Pancreas (tissue), 10 donors: ENCODE results near the gene MAPKAP1. TPM values are rescaled to one million over a fixed set of nuclear protein-coding genes. Genes with fewer than 3 reads are reported as not detected.

Experiments used
- ATAC-seq, 4 donors: fragments of 200-7000 bp; cut with Tn5 transposase; one replicate each; pipeline versions ENCODE4 v1.8.0 to v1.9.1; 2020; ENCODE audit warnings: mild to moderate bottlenecking in 4 of 4, moderate library complexity in 4 of 4
- DNase-seq, 6 donors: peaks; one replicate each; pipeline ENCODE4 v3.0.0-alpha.2; 2020
- FAIRE-seq: peaks from 2 replicates; lab custom pipeline; 2012; peaks lifted over from hg19 to GRCh38; lab: Jason Lieb, UNC
- H3K27ac ChIP-seq, 4 donors: fragments of 200-600 bp; sonication (generic); 1 replicate in 3 of 4; 2 replicates in 1 of 4; pipeline versions ENCODE4 v1.5.0 to v1.8.0; 2020
- H3K27me3 ChIP-seq, 4 donors: fragments of 200-600 bp; one replicate each; pipeline ENCODE4 v1.8.0; 2021
- H3K36me3 ChIP-seq, 3 donors: fragments of 200-600 bp; sonication (generic) in 1 of 3; one replicate each; pipeline versions ENCODE4 v1.5.0 to v1.8.0; 2020 to 2021
- H3K4me1 ChIP-seq, 3 donors: fragments of 200-600 bp; one replicate each; pipeline ENCODE4 v1.8.0; 2021
- H3K4me3 ChIP-seq, 4 donors: fragments of 200-600 bp; sonication (generic) in 2 of 4; one replicate each; pipeline versions ENCODE4 v1.5.0 to v1.8.0; 2020 to 2021
- H3K9me3 ChIP-seq, 4 donors: fragments of 200-600 bp; one replicate each; pipeline ENCODE4 v1.8.0; 2021
- WGBS, 2 donors: extraction: QIAGEN DNeasy Blood & Tissue Kit; methylation state at CpG; one replicate each; pipeline ENCODE4 v1.1.7; 2013; 5-methylcytosine and 5-hydroxymethylcytosine counted together
- intact Hi-C, 3 donors: fragments of 100-400 bp; cut with DNase I; formaldehyde crosslinking; loops; one replicate each; pipeline versions ENCODE4 v1.11.1 to v1.14.2; 2022
- polyA plus RNA-seq, 2 donors: library from polyadenylated mRNA; stranded (reverse); fragments of 200-250 nt; gene quantifications; one replicate each; pipeline ENCODE4 v1.2.3, GENCODE V29; 2013
- total RNA-seq, 6 donors: library from RNA; stranded (reverse); fragmentation: NEBNext Ultra II Directional in 4 of 6; extraction: Animal tissue kit (Norgen Biotek cat#: 25700) in 4 of 6; gene quantifications; one replicate each; pipeline versions ENCODE4 v1.2.1 to v1.2.4, GENCODE V29; 2021 to 2023
- TF ChIP-seq, protein P1 (sequence below), 4 donors: fragments of 200-600 bp; sonication (generic) in 3 of 4; IDR thresholded peaks; one replicate each; pipeline versions ENCODE4 v1.5.0 to v1.8.0; 2021; ENCODE audit warnings: antibody characterized with exemption in 4 of 4
- donor health status: healthy with polysubstance abuse.
- donor health status: DM: no; HTN: no; CAD: no; lungs with moderate emphysema.
- donor health status: DM: no; HTN: no; CAD: no.
- donor health status: control.
- donor health status: control.
- donor health status: Bipolar disorder and iron deficiency.
- donor health status: DM: yes; HTN: yes; CAD: no.
- donor health status: DM: no; HTN: no; CAD: no.
- donor health status: DM: no; HTN: no; CAD: no.
- donor health status: DM: yes; HTN: yes; CAD: no.

MAPKAP1 gene
- total and polyA plus RNA-seq, 8 donors, result 18.7 to 42.0 (median 30.4) TPM

DNA sequence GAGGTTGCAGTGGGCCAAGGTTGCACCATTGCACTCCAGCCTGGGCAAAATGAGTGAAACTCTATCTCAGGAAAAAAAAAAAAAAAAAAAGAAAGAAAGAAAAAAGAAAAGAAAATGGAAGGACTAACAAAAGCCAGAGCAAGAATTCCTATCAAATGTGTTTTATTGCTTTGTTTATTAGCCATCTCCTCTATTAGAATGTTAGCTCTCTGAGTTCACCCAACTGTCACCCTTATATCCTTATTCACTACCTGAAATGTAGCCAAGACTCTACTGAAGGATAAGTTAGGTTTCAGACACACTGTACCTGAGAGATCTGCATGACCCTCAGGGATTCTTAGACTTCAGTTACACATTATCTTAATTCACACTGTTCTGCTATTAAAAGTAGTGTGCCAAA lies 177.9 kb downstream of the MAPKAP1 start:
- DNase-seq (no peak), ATAC-seq (no peak), FAIRE-seq (no peak)
- H3K4me1 ChIP-seq, result no peaks in the 10 kb centered on the region
- intact Hi-C loops, result no loop called here
- TF ChIP-seq, protein P1, sequence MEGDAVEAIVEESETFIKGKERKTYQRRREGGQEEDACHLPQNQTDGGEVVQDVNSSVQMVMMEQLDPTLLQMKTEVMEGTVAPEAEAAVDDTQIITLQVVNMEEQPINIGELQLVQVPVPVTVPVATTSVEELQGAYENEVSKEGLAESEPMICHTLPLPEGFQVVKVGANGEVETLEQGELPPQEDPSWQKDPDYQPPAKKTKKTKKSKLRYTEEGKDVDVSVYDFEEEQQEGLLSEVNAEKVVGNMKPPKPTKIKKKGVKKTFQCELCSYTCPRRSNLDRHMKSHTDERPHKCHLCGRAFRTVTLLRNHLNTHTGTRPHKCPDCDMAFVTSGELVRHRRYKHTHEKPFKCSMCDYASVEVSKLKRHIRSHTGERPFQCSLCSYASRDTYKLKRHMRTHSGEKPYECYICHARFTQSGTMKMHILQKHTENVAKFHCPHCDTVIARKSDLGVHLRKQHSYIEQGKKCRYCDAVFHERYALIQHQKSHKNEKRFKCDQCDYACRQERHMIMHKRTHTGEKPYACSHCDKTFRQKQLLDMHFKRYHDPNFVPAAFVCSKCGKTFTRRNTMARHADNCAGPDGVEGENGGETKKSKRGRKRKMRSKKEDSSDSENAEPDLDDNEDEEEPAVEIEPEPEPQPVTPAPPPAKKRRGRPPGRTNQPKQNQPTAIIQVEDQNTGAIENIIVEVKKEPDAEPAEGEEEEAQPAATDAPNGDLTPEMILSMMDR (IDR thresholded peaks at IDR 0.05), result no peak
- no peak overlapping the region for H3K4me3 ChIP-seq
- no peaks in the 10 kb centered on the region for H3K9me3 ChIP-seq
- H3K36me3 ChIP-seq, result no peaks in the 10 kb centered on the region
- no peaks in the 10 kb centered on the region for H3K27me3 ChIP-seq
- no peak overlapping the region for H3K27ac ChIP-seq

DNA sequence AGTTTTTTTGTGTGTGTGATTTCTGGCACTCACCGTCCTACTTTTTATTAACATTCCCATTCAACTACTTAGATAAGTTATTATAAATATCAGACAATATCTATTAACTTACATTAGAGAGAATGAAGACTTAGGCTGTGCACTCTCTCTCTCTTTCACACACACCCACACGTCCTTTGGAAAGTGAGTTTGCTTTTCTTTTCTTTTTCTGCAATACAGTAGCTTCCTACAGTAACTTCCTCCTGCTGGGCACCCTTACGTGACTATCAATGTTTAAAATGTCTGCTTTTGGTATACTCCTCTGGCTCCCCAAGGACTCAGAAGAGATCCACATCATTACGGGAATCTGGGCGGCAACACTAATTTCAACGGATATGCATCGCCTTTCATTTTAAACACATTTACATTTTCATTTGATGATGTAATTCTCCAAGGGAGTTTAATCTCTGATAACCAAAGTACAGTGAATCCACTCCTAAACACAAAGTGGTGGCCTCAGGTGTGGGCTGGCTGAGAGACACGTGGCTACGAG lies 179.5 kb downstream of the MAPKAP1 start:
- H3K27me3 ChIP-seq, result no peaks in the 10 kb centered on the region
- FAIRE-seq (no peak), DNase-seq (no peak), ATAC-seq (no peak)
- H3K27ac ChIP-seq, result no peak overlapping the region
- H3K4me3 ChIP-seq, result no peak overlapping the region
- 93 to 95% methylated on average over 9 of the region's 9 CpGs for WGBS, 2 donors
- TF ChIP-seq, protein P1 (IDR thresholded peaks at IDR 0.05), result no peak
- no peaks in the 10 kb centered on the region for H3K36me3 ChIP-seq
- no peaks in the 10 kb centered on the region for H3K9me3 ChIP-seq
- intact Hi-C loops, result no loop called here
- no peaks in the 10 kb centered on the region for H3K4me1 ChIP-seq

DNA sequence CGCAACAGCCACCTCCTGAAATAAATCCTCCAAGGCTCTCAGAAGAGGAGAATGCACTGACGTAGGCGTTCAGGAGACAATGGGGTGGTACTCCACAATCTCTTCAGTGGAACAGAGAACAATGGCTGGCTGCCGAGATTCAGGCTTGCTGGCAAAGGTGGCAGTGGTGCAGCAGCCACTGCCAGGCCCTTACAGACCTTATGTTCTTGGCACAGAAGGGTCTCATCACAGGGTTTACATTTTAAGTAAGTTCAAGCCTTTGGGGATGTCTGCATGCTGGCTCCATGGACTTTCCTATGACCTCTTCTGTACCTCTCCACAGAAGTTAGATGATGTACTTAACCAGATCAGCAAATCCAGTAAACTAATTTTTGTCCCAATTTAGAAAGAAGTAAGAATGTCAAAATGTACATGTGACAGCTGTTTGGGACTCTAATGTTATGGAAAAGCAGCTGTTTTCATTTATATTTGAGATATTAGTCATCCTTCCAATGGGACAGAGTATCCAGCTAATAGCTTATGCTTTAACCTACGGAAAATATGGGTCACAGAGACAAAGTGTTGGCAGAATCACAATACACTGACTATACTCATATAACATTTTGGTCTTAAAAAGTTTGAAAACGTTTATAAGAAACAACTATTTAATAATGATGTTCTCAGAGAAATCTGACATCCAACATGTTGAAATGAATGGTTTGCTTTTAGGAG lies 180.9 kb downstream of the MAPKAP1 start:
- H3K4me1 ChIP-seq, result no peaks in the 10 kb centered on the region
- H3K27me3 ChIP-seq, result no peaks in the 10 kb centered on the region
- no peak overlapping the region for H3K4me3 ChIP-seq
- H3K36me3 ChIP-seq, result no peaks in the 10 kb centered on the region
- peak in 1 of 4 donors; percentile 29 for ATAC-seq
- intact Hi-C loops, result no loop called here
- DNase-seq, result no peak
- FAIRE-seq, result no peak
- TF ChIP-seq, protein P1 (IDR thresholded peaks at IDR 0.05), result no peak
- WGBS, 2 donors, result 84% methylated on average over 6 of the region's 6 CpGs
- H3K27ac ChIP-seq, result no peak overlapping the region
- H3K9me3 ChIP-seq, result no peaks in the 10 kb centered on the region

DNA sequence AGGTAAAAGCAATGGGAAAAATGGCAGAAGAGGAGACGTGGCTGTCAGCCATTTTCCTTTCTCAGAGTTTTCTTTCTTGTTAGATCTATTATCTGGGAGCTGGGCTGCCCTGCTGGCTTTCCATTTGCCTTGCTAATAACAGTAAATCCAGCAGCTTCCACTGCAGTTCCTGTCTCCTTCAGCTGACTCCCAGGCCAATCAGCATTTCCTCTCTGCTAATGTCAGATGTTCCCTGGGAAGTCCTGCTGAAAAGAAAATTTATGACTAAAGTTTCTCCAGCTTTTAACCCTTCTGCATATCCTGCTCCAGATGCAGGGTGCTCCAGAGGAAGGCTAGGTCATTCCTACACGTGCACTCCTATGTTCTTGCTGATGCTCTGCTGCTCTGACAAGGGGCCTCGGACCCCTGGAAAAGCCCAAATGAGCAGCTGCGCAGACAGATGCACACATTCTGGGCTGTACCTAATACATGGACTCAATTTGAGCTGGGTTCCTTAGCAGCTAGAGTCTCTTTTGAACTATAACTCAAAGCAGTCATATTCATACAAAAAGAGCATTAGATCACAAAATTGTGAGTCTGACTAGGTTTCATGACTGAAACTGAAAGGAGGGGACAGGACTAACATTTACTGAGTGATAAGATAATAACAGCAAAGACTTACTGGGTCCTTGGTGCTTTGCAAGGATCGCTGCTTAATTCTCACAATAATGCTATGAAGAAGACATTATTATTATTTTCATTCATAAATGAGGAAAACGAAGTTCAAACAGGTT lies 182.2 kb downstream of the MAPKAP1 start:
- Histone ChIP-seq H3K27ac (no peak overlapping the region), H3K4me3 (no peak overlapping the region), H3K4me1 (no peaks in the 10 kb centered on the region), H3K36me3 (no peaks in the 10 kb centered on the region), H3K27me3 (no peaks in the 10 kb centered on the region), H3K9me3 (no peaks in the 10 kb centered on the region)
- DNase-seq, result no peak
- FAIRE-seq, result no peak
- intact Hi-C loops, result no loop called here
- TF ChIP-seq, protein P1 (IDR thresholded peaks at IDR 0.05), result no peak
- ATAC-seq, result no peak
- 92 to 93% methylated on average over 6 of the region's 6 CpGs for WGBS, 2 donors
